ENCODE results near the gene SPARC.

DNA sequence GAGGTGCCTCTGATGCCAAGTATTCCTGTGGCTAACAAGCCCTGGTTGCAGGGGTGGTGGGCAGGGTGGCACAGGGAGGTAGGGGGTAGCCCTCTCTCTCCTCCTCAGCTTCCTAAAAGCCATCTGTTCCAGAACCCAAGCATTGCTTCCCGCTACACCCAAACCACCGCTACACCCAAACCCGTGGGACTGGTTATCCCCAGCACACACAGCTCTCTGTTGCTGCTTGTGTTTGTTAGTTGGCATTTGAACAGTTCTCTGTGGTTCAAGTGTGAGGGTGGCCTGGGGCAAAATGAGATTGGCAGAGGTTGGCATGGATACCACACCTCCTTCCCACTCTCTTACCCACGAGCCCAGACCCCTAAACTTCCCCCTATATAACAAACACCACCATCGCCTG, 40.4 kb downstream of the SPARC start:
- TF ChIP-seq, protein P1, sequence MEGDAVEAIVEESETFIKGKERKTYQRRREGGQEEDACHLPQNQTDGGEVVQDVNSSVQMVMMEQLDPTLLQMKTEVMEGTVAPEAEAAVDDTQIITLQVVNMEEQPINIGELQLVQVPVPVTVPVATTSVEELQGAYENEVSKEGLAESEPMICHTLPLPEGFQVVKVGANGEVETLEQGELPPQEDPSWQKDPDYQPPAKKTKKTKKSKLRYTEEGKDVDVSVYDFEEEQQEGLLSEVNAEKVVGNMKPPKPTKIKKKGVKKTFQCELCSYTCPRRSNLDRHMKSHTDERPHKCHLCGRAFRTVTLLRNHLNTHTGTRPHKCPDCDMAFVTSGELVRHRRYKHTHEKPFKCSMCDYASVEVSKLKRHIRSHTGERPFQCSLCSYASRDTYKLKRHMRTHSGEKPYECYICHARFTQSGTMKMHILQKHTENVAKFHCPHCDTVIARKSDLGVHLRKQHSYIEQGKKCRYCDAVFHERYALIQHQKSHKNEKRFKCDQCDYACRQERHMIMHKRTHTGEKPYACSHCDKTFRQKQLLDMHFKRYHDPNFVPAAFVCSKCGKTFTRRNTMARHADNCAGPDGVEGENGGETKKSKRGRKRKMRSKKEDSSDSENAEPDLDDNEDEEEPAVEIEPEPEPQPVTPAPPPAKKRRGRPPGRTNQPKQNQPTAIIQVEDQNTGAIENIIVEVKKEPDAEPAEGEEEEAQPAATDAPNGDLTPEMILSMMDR (IDR thresholded peaks at IDR 0.05) = no peak
- TF ChIP-seq EZH2 (IDR thresholded peaks at IDR 0.05) = no peak
- no peak for TF ChIP-seq EZH2phosphoT487 (IDR thresholded peaks at IDR 0.05)
